Gastroesophageal sphincter (tissue), 3 donors: ENCODE results near the gene B4GALNT1.
"Not testable (repeated sequence)": the region's sequence is repeated elsewhere in the genome, so short reads cannot be mapped to it uniquely, and the experiment has no call there.

Experiments
- POLR2A ChIP-seq, 2 donors: fragments of 450-650 bp; IDR thresholded peaks; one replicate each; pipeline ENCODE4 v1.6.1; 2017; ENCODE audit warnings: antibody characterized with exemption in 2 of 2, mild to moderate bottlenecking in 2 of 2, moderate library complexity in 1 of 2
- TF ChIP-seq, protein P1 (sequence below), 4 experiments: fragments of 200-600 bp in 2 of 4; fragments of 450-650 bp in 2 of 4; sonication (generic) in 1 of 4; IDR thresholded peaks; one replicate each; pipeline ENCODE4 v1.5.1; 2017 to 2019; ENCODE audit warnings: antibody characterized with exemption in 4 of 4, mild to moderate bottlenecking in 2 of 4, moderate library complexity in 2 of 4

GRCh38 chr12:57618431-57618830 is 14.6 kb downstream of the B4GALNT1 start:
- TF ChIP-seq, protein P1, sequence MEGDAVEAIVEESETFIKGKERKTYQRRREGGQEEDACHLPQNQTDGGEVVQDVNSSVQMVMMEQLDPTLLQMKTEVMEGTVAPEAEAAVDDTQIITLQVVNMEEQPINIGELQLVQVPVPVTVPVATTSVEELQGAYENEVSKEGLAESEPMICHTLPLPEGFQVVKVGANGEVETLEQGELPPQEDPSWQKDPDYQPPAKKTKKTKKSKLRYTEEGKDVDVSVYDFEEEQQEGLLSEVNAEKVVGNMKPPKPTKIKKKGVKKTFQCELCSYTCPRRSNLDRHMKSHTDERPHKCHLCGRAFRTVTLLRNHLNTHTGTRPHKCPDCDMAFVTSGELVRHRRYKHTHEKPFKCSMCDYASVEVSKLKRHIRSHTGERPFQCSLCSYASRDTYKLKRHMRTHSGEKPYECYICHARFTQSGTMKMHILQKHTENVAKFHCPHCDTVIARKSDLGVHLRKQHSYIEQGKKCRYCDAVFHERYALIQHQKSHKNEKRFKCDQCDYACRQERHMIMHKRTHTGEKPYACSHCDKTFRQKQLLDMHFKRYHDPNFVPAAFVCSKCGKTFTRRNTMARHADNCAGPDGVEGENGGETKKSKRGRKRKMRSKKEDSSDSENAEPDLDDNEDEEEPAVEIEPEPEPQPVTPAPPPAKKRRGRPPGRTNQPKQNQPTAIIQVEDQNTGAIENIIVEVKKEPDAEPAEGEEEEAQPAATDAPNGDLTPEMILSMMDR (IDR thresholded peaks at IDR 0.05), result not testable (repeated sequence)
- not testable (repeated sequence) for TF ChIP-seq POLR2A (IDR thresholded peaks at IDR 0.05)
